ENCODE data around the gene RIC8B. TPM values are rescaled to one million over a fixed set of nuclear protein-coding genes. Genes with fewer than 3 reads are reported as not detected.

RIC8B gene
- total and polyA plus RNA-seq, 2 of the 8 experiments (the other 6 are each of a cell fraction or from before 2014, with no cell fraction given) = 8.2 to 25.3 TPM

DNA sequence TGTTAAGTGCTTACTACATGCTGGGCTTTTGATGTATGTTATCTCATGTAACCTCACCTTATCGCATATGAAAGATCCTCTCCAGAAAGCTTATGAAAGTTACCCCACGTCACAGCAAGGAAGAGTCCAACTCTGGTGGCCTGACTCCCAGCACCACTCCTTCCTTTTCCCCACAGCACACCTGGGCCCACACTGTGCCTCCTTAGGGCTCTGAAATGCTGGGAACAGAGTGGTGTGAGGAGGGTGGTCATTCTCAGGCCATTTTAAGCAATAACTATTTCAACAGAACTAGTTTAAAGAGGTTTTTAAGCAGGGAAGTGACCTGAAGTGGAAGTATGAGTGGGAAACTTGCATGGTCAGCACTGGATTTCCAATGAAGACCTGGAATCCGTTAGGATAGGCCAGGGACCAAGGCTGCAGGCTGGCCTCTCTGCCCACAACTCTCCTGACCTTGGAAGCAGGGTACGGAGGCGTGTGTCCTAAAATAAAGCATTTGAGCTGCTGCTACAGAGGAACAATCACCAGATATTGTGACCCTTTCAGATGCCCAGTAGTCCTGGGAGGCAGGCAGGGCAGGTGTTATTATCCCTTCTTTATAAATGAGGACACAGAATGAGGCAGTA, 114.0 kb downstream of the RIC8B start (continued):
- TF ChIP-seq TEAD4 (IDR thresholded peaks at IDR 0.05; ENCODE audit: low read depth, low read length) = no peak
- TF ChIP-seq SP2 (IDR thresholded peaks at IDR 0.05; ENCODE audit: low read length) = no peak
